GM21786 (cell line): ENCODE measurements around the gene LINGO3.
"Not testable (repeated sequence)": the region's sequence is repeated elsewhere in the genome, so short reads cannot be mapped to it uniquely, and the experiment has no call there.

Experiments
- ATAC-seq: cut with Tn5 transposase; IDR thresholded peaks from one replicate; pipeline ENCODE4 v1.9.1; 2021; ENCODE audit not compliant: unreplicated experiment

Gene LINGO3

DNA sequence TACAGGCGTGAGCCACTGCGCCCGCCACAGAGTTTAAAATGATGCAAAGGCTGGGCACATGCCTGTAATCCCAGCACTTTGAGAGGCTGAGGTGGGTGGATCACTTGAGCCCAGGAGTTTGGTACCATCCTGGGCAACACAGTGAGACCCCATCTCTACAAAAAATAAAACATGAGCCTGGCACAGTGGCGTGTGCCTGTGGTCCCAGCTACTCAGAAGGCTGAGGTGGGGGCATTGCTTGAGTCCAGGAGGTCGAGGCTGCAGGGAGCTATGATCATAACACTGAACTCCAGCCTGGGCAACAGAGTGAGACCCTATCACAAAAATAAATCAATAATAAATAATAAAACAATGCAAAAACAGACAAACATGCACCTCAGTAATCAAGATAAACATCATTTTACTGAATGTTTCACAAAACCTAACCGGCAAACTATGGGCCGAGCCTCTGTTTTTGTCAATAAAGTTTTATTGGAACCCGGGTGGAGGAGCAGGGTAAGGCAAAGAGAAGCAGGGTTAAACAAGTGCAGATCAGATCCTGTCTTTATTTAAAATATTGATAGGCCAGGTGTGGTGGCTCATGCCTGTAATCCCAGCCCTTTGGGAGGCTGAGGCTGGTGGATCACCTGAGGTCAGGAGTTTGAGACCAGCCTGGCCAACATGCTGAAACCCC lies 24.0 kb downstream of the LINGO3 start:
- ATAC-seq: no peak

DNA sequence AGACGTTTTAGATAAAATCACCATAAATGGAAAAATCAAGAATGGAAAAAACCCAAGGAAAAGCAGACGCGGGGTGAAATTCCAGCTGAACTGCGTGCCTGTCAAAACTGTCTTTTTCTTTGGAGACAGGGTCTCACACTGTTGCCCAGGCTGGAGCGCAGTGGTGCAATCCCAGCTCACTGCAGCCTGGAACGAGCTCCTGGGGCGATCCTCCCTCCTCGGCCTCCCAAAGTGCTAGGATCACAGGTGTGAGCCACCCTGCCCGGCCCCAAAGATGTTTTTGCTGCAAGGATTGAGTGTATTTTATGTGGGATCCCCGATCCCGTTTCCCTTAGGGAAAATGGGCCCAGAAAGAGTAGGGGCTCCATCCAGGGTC lies 25.1 kb downstream of the LINGO3 start:
- ATAC-seq: no peak

DNA sequence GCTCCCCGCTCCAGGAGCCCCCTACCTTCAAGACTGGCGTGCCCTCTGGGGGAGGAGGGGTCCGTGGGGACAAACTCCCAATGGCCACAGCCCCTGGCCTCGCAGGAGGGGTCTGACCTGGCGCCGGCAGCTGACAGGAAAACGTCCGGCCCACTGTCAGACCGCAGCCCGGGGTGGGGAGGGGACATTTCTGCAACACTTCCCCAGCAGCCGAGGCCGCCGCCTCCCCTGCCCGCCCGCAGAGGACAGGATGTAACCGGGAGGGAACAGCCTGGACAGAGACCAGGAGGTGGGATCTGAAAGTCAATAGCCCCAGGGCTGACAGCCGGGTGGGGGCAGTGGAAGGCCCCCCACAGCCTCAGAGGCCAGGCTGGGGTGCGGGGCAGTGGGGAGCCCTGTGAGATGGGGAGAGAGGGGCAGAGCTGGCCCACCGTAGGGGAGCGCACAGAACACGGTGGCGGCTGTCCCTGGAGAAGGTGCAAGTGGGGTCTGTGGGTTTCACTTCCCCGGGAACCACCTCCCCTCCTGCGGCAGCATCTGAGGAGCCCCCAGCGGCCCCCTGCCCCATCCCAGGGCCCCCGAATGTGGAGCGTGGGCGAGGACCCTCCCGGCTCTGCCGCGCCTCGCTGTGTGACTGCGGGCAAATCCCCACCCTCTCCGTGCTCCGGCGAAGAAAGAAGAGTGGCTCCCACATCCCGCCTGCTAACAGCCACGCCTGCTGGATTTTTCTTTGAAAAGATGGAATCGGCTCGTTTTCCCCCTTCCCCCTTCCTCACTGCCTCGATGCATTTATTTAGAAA lies 25.7 kb downstream of the LINGO3 start, which contains the start of gene PEAK3:
Gene PEAK3, minus strand, starts transcription at position 114 of the 800 bp plus-strand sequence. CDS start 1,244 bp downstream, outside the sequence.
- no peak for ATAC-seq

DNA sequence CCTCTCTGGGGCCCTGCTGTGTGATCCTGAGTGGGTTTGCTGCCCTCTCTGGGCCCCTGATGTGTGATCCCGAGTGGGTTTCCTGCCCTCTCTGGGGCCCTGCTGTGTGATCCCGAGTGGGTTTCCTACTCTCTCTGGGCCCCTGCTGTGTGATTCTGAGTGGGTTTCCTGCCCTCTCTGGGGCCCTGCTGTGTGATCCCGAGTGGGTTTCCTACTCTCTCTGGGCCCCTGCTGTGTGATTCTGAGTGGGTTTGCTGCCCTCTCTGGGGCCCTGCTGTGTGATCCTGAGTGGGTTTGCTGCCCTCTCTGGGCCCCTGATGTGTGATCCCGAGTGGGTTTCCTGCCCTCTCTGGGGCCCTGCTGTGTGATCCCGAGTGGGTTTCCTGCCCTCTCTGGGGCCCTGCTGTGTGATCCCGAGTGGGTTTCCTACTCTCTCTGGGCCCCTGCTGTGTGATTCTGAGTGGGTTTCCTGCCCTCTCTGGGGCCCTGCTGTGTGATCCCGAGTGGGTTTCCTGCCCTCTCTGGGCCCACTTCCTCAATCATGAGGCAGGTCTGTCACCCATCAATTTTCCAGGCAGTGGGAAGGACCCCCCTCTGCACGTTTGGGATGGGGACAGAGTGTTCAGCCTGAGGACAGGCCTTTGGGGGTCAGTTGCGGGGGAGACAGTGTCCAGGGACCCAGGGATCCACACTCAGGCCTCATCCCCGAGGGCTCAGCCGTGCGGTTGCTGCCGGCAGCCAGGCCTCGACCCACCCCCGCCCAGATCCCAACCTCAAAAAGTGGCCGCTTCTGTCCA lies 26.5 kb downstream of the LINGO3 start:
- not testable (repeated sequence) for ATAC-seq

- ATAC-seq: no peak
Measured at GRCh38 chr19:2280633-2281264, 27.2 kb downstream of the LINGO3 start.

DNA sequence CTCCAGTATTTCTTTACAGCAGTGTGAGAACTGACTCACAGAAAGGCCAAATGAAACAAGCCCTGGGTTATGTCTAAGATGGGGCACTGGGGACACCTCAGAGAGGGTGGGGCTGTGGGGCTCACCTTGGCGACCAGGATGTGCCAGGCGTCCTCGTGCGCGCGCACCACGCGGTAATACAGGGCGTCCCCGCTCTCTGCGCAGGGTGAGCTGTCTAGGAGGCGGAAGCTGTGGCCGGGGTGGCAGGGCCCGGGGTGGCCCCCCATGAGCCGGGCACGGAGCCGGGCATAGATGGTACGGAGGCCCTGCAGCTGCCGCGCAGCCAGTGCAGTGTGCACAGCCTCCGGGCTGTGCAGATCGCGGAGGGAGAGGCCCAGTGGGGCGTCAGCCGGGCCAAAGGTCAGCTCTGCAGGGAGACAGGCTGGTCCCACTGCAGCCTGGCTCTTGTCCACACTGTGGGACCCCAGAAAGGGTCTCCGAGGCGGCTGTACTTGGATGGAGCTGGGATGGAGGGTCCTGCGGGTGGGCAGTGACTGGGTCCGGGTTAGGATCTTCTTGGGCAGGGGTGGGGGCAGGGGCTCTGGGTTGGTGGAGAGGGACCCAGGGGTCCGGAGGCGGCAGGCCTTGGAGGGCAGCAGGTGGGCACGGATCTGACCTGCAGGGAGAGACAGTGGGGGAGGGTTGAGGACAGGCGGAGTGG lies 29.3 kb downstream of the LINGO3 start:
- ATAC-seq: no peak

GRCh38 chr19:2277138-2277537 lies 30.8 kb downstream of the LINGO3 start:
- no peak for ATAC-seq

GRCh38 chr19:2276429-2276986 lies 31.4 kb downstream of the LINGO3 start:
- ATAC-seq: no peak

- no peak for ATAC-seq
Measured at GRCh38 chr19:2275588-2276428, 32.1 kb downstream of the LINGO3 start.

- no peak for ATAC-seq
Measured at GRCh38 chr19:2274931-2275535, 32.9 kb downstream of the LINGO3 start.

DNA sequence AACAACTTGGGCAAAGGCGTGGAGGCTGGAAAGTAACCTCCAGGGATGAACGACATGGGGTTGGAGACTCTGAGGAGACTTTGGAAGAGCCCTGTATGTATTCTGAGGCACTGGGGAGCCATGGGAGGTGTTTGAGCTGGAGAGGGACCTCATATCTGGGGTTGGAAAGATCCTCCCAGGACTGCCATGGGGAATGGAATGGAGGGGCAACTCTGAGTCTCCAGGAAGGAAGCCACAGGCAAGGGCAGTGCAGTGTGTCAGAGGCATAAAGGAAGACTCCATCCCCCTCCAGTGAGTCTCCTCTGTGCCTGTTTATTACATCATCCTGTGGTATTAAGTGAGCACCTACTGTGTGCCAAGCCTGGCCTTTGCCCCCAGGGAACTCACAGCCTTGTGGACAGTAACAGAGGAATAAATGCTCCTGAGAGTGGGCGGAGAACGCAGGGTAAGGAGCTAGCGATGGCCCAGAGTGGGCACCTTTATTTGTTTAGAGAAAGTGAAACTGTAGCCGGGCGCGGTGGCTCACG lies 33.7 kb downstream of the LINGO3 start:
- no peak for ATAC-seq

DNA sequence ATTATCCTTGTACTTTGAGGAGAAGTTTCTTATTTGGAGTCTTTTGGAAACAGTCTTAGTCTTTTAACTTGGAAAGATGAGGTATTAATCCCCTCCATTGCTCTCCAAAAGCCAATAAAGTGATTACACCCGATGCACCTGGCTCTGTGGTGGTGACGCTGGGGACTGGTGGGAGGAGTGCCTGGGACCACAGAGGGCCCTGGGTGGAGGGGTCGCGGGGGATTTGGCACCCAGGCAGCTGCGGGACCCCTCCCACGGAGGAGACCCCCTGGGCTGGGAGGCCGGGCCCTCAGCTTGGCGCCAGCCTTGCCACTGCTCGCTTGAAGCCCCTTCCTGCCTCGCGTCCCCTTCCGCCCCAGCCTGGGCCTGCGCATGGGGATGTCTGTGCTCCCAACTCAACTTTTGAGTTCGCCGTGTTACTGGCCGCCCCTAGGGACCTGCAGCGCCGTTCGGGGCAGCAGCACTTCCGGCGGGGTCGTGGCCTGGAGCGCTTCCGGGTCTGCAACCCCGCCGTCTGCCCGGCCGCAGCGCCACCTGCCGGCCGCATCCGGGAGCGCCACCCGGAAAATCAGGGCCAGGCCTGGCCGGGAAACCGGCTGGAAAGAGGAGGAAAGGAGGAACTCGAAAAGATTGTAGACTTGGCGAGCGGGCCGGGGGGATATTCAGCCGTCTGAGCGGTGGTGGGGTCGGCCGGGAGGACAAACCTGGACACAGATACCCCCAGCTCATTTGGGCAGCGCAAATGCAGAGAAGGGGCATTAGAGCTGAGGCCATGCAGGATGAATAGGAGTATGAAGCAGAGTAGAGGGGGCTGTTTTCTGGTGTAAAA lies 34.4 kb downstream of the LINGO3 start:
- ATAC-seq: no peak

DNA sequence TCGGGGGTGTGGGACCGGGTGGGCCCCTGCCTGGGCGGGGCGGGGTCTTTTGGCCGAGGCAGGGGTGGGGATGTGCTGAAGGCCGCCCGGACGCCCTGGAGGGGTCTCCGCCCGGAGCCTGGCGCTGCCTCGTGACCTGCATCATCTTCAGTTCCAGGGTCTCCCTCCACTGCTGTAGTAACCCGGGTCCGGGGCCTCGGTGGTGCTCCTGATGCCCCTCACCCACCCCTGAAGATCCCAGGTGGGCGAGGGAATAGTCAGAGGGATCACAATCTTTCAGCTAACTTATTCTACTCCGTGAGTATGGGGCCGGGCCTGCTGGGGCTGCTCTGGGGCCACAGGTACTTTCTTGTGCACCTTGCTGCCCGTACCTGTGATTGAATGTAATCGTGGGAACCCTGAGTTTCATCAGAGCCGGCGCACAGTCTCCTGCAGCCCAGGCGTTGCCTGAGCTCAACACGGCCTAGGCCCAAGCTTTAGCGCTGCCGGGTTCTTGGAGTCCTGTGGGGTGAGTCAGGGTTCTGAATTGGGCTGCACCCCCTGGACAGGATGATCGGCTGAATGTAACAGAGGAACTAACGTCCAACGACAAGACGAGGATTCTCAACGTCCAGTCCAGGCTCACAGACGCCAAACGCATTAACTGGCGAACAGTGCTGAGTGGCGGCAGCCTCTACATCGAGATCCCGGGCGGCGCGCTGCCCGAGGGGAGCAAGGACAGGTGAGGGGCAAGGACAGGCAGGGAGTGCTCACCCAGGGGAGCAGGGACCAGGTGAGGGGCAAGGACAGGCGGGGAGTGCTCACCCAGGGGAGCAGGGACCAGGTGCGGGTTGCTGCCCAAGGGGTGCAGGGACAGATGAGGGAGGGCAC lies 36.5 kb downstream of the LINGO3 start:
- ATAC-seq: no peak

DNA sequence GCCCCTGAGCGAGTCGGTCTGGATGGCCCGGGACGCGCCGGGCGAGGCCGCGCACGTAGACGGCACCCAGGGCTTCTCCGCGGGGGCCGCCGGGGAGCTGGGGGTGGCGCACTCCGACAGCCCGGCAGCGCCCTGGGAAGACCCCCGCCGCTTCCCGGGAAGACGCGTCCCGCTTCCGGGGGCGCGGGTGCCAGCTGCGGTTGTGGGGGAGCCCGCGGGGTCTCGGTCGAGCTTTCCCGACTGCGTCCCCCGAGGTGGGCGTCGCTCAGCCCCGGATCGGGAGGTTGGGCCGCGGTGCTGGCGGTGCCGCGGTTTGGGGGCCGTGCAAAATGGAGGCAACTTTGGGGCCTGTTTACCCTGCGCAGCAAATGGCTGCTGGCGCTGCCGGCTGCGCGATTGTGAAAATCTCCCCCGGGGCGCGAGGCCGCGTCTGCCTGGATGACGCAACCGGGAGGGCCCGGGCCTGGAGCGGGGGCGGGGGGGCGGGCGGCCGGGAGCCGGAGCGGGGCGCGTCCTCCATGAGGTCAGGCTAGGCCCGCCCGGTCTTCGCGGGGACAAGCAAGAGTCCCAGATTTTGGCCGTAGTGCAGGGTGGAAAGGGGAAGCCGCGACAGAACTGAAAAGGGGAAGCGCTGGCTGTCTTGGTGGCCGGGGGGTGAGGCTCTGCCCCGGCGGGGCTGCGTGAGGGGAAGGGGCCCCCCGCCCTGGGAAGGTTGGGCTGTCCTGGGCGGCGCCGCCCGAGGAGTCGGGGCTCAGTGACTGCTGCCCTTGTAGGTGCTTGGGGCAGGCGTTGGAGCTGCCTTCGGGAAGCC lies 37.3 kb downstream of the LINGO3 start:
- no peak for ATAC-seq

- no peak for ATAC-seq
Measured at GRCh38 chr19:2270157-2270422, 37.9 kb downstream of the LINGO3 start.
